MCF 10A (cell line): ENCODE results near the gene DDX25. TPM values are rescaled to one million over a fixed set of nuclear protein-coding genes. Genes with fewer than 3 reads are reported as not detected.

ENCODE experiments used
- BruUV-seq: library from RNA; stranded (reverse); fragments of 400-500 nt; replicated peaks from 2 replicates; lab custom pipeline; 2021; lab: Mats Ljungman, UMichigan
- CTCF ChIA-PET: fragments of 300-600 bp; sonication (Branson Sonifier 250); formaldehyde crosslinking; extraction: SDS; loops from one replicate; lab custom pipeline; 2021; ENCODE audit warnings: antibody characterized with exemption, inconsistent platforms; lab: Yijun Ruan, JAX
- POLR2A ChIA-PET: fragments of 300-600, 350-650 bp; sonication (Branson Sonifier 250); formaldehyde crosslinking; extraction: SDS; loops from one replicate; lab custom pipeline; 2020; ENCODE audit warnings: antibody characterized with exemption, inconsistent platforms; lab: Yijun Ruan, JAX
- DNase-seq: peaks from one replicate; pipeline ENCODE4 v3.0.0-alpha.2; 2018; ENCODE audit not compliant: unreplicated experiment
- H3K27ac Mint-ChIP-seq: one replicate; pipeline ENCODE4 v1.8.0; 2022; ENCODE audit warnings: mild to moderate bottlenecking, low read depth, mixed read lengths; ENCODE audit not compliant: unreplicated experiment
- H3K27me3 Mint-ChIP-seq: one replicate; pipeline ENCODE4 v1.8.0; 2022; ENCODE audit warnings: mixed read lengths; ENCODE audit not compliant: insufficient read depth, unreplicated experiment
- H3K36me3 Mint-ChIP-seq: one replicate; pipeline ENCODE4 v1.8.0; 2022; ENCODE audit warnings: mild to moderate bottlenecking, moderate library complexity, mixed read lengths; ENCODE audit not compliant: insufficient read depth, unreplicated experiment
- H3K4me1 Mint-ChIP-seq: one replicate; pipeline ENCODE4 v1.8.0; 2022; ENCODE audit warnings: mixed read lengths; ENCODE audit not compliant: insufficient read depth, unreplicated experiment
- H3K4me3 Mint-ChIP-seq: one replicate; pipeline ENCODE4 v1.8.0; 2022; ENCODE audit warnings: mild to moderate bottlenecking, moderate library complexity, mixed read lengths; ENCODE audit not compliant: unreplicated experiment
- H3K9me3 Mint-ChIP-seq: one replicate; pipeline ENCODE4 v1.8.0; 2022; ENCODE audit warnings: mixed read lengths; ENCODE audit not compliant: unreplicated experiment
- CTCF ChIP-seq: fragments of 200-600 bp; IDR thresholded peaks from one replicate; pipeline ENCODE4 v1.8.0; 2022; ENCODE audit warnings: antibody characterized with exemption, mild to moderate bottlenecking; ENCODE audit not compliant: unreplicated experiment
- intact Hi-C: fragments of 100-400 bp; cut with micrococcal nuclease; formaldehyde crosslinking; loops from 2 replicates; pipeline ENCODE4 v1.14.1; 2022
- total RNA-seq: library from RNA; stranded (reverse); gene quantifications from 2 replicates; pipeline ENCODE4 v1.2.3, GENCODE V29; 2022

Gene DDX25
- total RNA-seq, 1 experiment from 2014 or later = not detected

- TF ChIP-seq CTCF = no peak
- Mint-ChIP-seq H3K4me3 (no peak overlapping the region), H3K4me1 (peaks cover 9% of the 10 kb centered on the region), H3K9me3 (no peaks in the 10 kb centered on the region), H3K27ac (no peak overlapping the region), H3K27me3 (no peaks in the 10 kb centered on the region), H3K36me3 (no peaks in the 10 kb centered on the region)
- BruUV-seq = no TSS peak
- ChIA-PET POLR2A (interaction anchor here (1.7 kb wide), 1 partner anchor 123 kb away, joined by 7 read pairs; the partner anchor contains the start of gene CDON), CTCF (interaction anchor here (0.8 to 3.6 kb wide), 9 partner anchors 13 to 260 kb away, joined by 3 to 16 read pairs (median 4); partner anchors contain the start of gene CDON)
- DNase-seq = no peak
- intact Hi-C loops = no loop called here
Observed at GRCh38 chr11:125938418-125938817, 34.1 kb downstream of the DDX25 start.

GRCh38 chr11:125939081-125939521, 34.8 kb downstream of the DDX25 start:
- H3K4me1 Mint-ChIP-seq = peaks cover 9% of the 10 kb centered on the region
- BruUV-seq = no TSS peak
- H3K36me3 Mint-ChIP-seq = no peaks in the 10 kb centered on the region
- ChIA-PET POLR2A (interaction anchor here (1.7 kb wide), 1 partner anchor 123 kb away, joined by 7 read pairs; the partner anchor contains the start of gene CDON), CTCF (interaction anchor here (0.8 to 7.4 kb wide), 9 partner anchors 16 to 259 kb away, joined by 3 to 137 read pairs (median 4); partner anchors contain the start of gene CDON)
- TF ChIP-seq CTCF = no peak
- no peak overlapping the region for H3K4me3 Mint-ChIP-seq
- H3K9me3 Mint-ChIP-seq = no peaks in the 10 kb centered on the region
- no peak overlapping the region for H3K27ac Mint-ChIP-seq
- no peak for DNase-seq
- H3K27me3 Mint-ChIP-seq = no peaks in the 10 kb centered on the region
- intact Hi-C loops = no loop called here

GRCh38 chr11:125940145-125940544, 35.8 kb downstream of the DDX25 start:
- TF ChIP-seq CTCF = no peak
- BruUV-seq = no TSS peak
- intact Hi-C loops = no loop called here
- CTCF ChIA-PET = interaction anchor here (0.6 to 7.4 kb wide), 19 partner anchors 10 to 1937 kb away, joined by 3 to 137 read pairs (median 4); partner anchors contain the start of gene CDON
- Mint-ChIP-seq H3K27ac (no peak overlapping the region), H3K4me1 (peaks cover 9% of the 10 kb centered on the region), H3K36me3 (no peaks in the 10 kb centered on the region), H3K4me3 (no peak overlapping the region), H3K9me3 (no peaks in the 10 kb centered on the region), H3K27me3 (no peaks in the 10 kb centered on the region)
- POLR2A ChIA-PET = interaction anchor here (0.6 to 1.0 kb wide), 2 partner anchors 37 to 122 kb away, joined by 3 to 5 read pairs; no protein-coding TSS in a partner anchor
- no peak for DNase-seq

GRCh38 chr11:125941267-125941618, 36.9 kb downstream of the DDX25 start:
- H3K27ac Mint-ChIP-seq = no peak overlapping the region
- intact Hi-C loops = no loop called here
- DNase-seq = no peak
- BruUV-seq = no TSS peak
- H3K4me3 Mint-ChIP-seq = no peak overlapping the region
- H3K9me3 Mint-ChIP-seq = no peaks in the 10 kb centered on the region
- H3K4me1 Mint-ChIP-seq = peaks cover 9% of the 10 kb centered on the region
- no peaks in the 10 kb centered on the region for H3K36me3 Mint-ChIP-seq
- TF ChIP-seq CTCF = no peak
- ChIA-PET CTCF (interaction anchor here (0.6 to 7.4 kb wide), 37 partner anchors 9 to 1162 kb away, joined by 3 to 137 read pairs (median 5); partner anchors contain the start of genes CDON and DDX25), POLR2A (interaction anchor here (1.3 to 2.7 kb wide), 2 partner anchors 121 to 173 kb away, joined by 6 to 14 read pairs; partner anchors contain the start of gene CDON)
- H3K27me3 Mint-ChIP-seq = no peaks in the 10 kb centered on the region
